Osteocyte (in vitro differentiated cells): Measurements from ENCODE around the gene CTDSPL. TPM values are rescaled to one million over a fixed set of nuclear protein-coding genes. Genes with fewer than 3 reads are reported as not detected.

Source experiments
- DNase-seq: peaks from one replicate; pipeline ENCODE4 v3.0.0; 2021; ENCODE audit warnings: mixed read lengths; ENCODE audit not compliant: unreplicated experiment; ENCODE audit errors: extremely low spot score
- H3K27ac Mint-ChIP-seq: one replicate; pipeline ENCODE4 v1.8.0; 2021; ENCODE audit warnings: mild to moderate bottlenecking, mixed read lengths; ENCODE audit not compliant: unreplicated experiment
- H3K27me3 Mint-ChIP-seq: one replicate; pipeline ENCODE4 v1.8.0; 2021; ENCODE audit warnings: mixed read lengths; ENCODE audit not compliant: unreplicated experiment
- H3K36me3 Mint-ChIP-seq: one replicate; pipeline ENCODE4 v1.8.0; 2021; ENCODE audit warnings: mixed read lengths; ENCODE audit not compliant: unreplicated experiment
- H3K4me1 Mint-ChIP-seq: one replicate; pipeline ENCODE4 v1.8.0; 2021; ENCODE audit warnings: mixed read lengths; ENCODE audit not compliant: unreplicated experiment
- H3K4me3 Mint-ChIP-seq: one replicate; pipeline ENCODE4 v1.8.0; 2021; ENCODE audit warnings: mild to moderate bottlenecking, moderate library complexity, mixed read lengths; ENCODE audit not compliant: unreplicated experiment
- H3K9me3 Mint-ChIP-seq: one replicate; pipeline ENCODE4 v1.8.0; 2021; ENCODE audit warnings: mixed read lengths; ENCODE audit not compliant: unreplicated experiment
- total RNA-seq: library from RNA; stranded (reverse); gene quantifications from 2 replicates; pipeline ENCODE4 v1.2.1, GENCODE V29; 2021
- TF ChIP-seq, protein P1 (sequence below): fragments of 200-600 bp; sonication (generic); IDR thresholded peaks from 2 replicates; pipeline ENCODE4 v1.5.0; 2021; ENCODE audit warnings: antibody characterized with exemption, mild to moderate bottlenecking, moderate library complexity

CTDSPL gene
- total RNA-seq, 1 donor from 2014 or later, result 71.6 TPM

DNA sequence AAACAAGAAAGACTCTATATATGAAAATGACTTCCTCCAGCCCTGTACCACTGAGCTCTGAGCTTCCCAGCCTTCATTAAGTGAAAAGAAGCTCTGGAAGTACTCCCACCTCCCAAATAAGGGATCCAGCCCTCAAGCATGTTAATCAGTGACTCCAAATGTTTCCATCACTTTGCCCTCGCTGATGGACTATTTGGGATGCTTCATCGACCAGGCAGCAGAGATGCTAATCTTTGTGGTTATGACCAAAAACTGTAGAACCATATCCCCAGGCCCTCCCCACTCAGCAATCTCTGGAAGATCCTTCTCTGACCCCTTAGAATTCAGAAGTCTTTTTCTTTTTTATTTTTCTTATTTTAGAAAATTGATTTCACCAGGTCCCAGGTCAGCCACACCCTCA is 2.3 kb upstream of the CTDSPL start:
- peak overlapping the region; percentile 11 for H3K27ac Mint-ChIP-seq
- H3K36me3 Mint-ChIP-seq, result no peaks in the 10 kb centered on the region
- no peak for DNase-seq
- no peak overlapping the region for H3K4me3 Mint-ChIP-seq
- TF ChIP-seq, protein P1, sequence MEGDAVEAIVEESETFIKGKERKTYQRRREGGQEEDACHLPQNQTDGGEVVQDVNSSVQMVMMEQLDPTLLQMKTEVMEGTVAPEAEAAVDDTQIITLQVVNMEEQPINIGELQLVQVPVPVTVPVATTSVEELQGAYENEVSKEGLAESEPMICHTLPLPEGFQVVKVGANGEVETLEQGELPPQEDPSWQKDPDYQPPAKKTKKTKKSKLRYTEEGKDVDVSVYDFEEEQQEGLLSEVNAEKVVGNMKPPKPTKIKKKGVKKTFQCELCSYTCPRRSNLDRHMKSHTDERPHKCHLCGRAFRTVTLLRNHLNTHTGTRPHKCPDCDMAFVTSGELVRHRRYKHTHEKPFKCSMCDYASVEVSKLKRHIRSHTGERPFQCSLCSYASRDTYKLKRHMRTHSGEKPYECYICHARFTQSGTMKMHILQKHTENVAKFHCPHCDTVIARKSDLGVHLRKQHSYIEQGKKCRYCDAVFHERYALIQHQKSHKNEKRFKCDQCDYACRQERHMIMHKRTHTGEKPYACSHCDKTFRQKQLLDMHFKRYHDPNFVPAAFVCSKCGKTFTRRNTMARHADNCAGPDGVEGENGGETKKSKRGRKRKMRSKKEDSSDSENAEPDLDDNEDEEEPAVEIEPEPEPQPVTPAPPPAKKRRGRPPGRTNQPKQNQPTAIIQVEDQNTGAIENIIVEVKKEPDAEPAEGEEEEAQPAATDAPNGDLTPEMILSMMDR, result no peak
- peaks cover 48% of the 10 kb centered on the region for H3K4me1 Mint-ChIP-seq
- H3K27me3 Mint-ChIP-seq, result no peaks in the 10 kb centered on the region
- H3K9me3 Mint-ChIP-seq, result no peaks in the 10 kb centered on the region

DNA sequence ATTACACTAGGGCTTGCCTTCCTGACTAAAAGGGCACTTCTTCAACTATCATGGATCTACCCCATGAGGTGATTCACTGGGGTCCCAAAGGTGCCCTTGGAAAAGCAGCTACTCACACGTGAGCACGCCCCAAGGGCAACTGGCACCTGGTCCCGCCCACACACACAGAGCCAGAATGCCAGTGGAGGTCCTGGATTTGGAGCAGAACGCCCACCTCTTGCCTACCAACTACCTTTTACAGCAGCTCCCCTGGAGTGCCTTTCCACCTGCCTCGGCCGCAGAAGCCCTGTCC is 1.8 kb upstream of the CTDSPL start:
- Mint-ChIP-seq H3K36me3 (no peaks in the 10 kb centered on the region), H3K4me1 (peaks cover 50% of the 10 kb centered on the region), H3K4me3 (peak overlapping the region; percentile 89), H3K27ac (peak overlapping the region; percentile 94), H3K9me3 (no peaks in the 10 kb centered on the region), H3K27me3 (no peaks in the 10 kb centered on the region)
- TF ChIP-seq, protein P1, result no peak
- no peak for DNase-seq

DNA sequence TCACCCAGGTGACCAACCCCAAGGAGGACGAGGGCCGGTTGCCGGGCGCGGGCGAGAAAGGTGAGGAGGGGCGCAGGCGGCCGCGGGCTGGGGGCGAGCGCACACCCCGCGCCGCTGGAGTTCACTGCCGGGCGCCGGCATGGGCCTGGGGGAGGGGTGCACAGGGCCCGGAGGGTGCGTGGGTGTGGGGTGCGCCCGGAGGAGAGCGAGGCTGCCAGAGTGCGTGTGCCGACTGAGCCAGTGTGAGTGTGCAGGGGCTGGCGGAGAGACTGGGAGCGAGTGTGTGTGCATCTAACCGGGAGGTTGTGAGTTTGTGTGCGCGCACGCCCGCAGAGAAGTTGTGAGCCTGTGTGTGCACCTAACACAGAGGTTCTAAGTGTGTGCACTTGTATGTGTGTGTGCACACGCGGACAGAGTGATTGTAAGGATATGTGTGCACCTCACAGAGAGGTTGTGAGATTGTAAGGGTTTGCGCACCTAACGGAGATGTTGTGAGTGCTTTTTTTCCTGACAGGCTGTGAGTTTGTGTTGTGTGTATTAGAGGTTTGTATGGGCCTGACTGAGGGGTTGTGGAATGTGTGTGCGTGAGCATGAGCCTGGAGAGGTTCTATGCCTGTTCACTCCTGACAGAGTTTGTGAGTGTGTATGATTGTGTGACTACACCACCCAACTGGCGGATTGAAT is 681 bp downstream of the CTDSPL start:
- Mint-ChIP-seq H3K36me3 (peaks cover 2% of the 10 kb centered on the region), H3K4me1 (peaks cover 48% of the 10 kb centered on the region)
- no peak for DNase-seq

DNA sequence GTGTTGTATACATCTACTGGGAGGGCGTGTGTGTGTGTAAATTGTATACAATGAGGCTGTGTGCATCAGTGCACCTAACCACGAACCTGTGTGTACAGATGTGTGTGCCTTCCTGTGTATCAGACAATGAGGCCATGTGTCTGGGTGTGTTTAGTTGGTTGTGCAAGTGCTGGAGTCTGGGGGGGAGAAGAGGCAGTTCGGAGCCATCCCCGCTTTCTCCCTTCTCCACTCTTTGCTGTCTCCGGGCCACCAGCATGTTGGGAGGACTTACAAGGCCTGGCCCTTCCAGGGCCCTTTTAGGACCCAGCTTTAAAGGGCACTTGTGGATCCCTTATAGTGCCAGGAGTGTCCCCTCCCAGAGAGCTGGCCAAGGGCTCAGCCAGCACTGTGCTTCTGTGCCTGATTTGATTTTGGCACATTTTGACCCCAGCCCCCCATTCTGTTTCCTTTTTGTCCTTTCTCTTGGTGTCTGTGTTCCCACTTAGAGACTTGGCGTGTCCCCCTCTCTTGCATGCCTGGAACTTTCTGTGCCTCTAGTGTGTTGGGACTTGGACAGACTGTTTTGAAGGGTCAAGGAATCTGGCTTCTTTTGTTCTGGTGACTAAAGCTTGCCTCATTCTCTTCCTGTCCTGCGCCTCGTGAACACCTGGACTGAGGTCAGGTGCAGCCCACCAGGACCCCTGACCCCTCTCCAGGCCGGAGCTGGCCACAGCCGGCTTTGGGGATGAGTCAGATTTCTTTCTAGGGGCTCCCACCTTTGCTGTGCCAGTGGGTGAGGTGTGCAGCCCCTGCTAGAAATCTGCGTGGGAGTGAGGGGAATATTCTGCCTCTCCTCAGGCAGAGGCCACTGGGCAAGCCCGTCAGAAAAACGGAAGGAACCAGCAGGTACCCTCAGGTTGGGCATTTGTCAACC is 1.5 kb downstream of the CTDSPL start:
- Mint-ChIP-seq H3K4me3 (peak overlapping the region; percentile 98), H3K36me3 (peaks cover 2% of the 10 kb centered on the region), H3K4me1 (peaks cover 48% of the 10 kb centered on the region), H3K9me3 (no peaks in the 10 kb centered on the region), H3K27ac (peak overlapping the region; percentile 87), H3K27me3 (no peaks in the 10 kb centered on the region)
- TF ChIP-seq, protein P1, result no peak
- DNase-seq, result no peak

More for the DNA sequence above, 681 bp downstream of the CTDSPL start:
- H3K4me3 Mint-ChIP-seq, result peak overlapping the region; percentile 98
- H3K27me3 Mint-ChIP-seq, result no peaks in the 10 kb centered on the region
- H3K27ac Mint-ChIP-seq, result peak overlapping the region; percentile 87
- H3K9me3 Mint-ChIP-seq, result no peaks in the 10 kb centered on the region
- TF ChIP-seq, protein P1, result no peak
